ENCODE measurements around the gene MAGED2.
"Not testable (repeated sequence)": the region's sequence is repeated elsewhere in the genome, so short reads cannot be mapped to it uniquely, and the experiment has no call there.

The MAGED2 gene

GRCh38 chrX:54786967-54787366, 20.6 kb upstream of the MAGED2 start:
- no peak overlapping the region for H3K4me3 ChIP-seq (ENCODE audit: low read length)
- TF ChIP-seq EZH2phosphoT487 (IDR thresholded peaks at IDR 0.05; ENCODE audit: borderline replicate concordance, low read length) (no peak), CTCF (IDR thresholded peaks at IDR 0.05; ENCODE audit: low read depth, low read length, poor library complexity, severe bottlenecking) (peak; percentile 40)
- H3K36me3 ChIP-seq (ENCODE audit: control insufficient read depth, low read length), result no peaks in the 10 kb centered on the region
- H3K79me2 ChIP-seq (ENCODE audit: control insufficient read depth, low read length), result no peaks in the 10 kb centered on the region
- no peaks in the 10 kb centered on the region for H3K27me3 ChIP-seq (ENCODE audit: control insufficient read depth, low read length)
- no peak overlapping the region for H3K27ac ChIP-seq (ENCODE audit: low read depth, low read length)
- H4K20me1 ChIP-seq (ENCODE audit: control insufficient read depth, insufficient read depth, low read depth, low read length), result no peaks in the 10 kb centered on the region
- H3K4me1 ChIP-seq (ENCODE audit: control insufficient read depth, low read length), result no peaks in the 10 kb centered on the region
- H3K9me2 ChIP-seq (replicated peaks; ENCODE audit: control insufficient read depth, low read length), result no peaks in the 10 kb centered on the region
- no peaks in the 10 kb centered on the region for H3F3A ChIP-seq (ENCODE audit: control insufficient read depth, insufficient read depth)
- no peak overlapping the region for H3K4me2 ChIP-seq (ENCODE audit: low read length)
- H3K9me3 ChIP-seq (ENCODE audit: control insufficient read depth, insufficient read depth, low read length), result no peaks in the 10 kb centered on the region

- Histone ChIP-seq H3K4me3 (ENCODE audit: low read length) (no peak overlapping the region), H3K9me3 (ENCODE audit: control insufficient read depth, insufficient read depth, low read length) (no peaks in the 10 kb centered on the region), H3K4me2 (ENCODE audit: low read length) (no peak overlapping the region), H3K9me2 (replicated peaks; ENCODE audit: control insufficient read depth, low read length) (no peaks in the 10 kb centered on the region), H3K27me3 (ENCODE audit: control insufficient read depth, low read length) (no peaks in the 10 kb centered on the region), H4K20me1 (ENCODE audit: control insufficient read depth, insufficient read depth, low read depth, low read length) (no peaks in the 10 kb centered on the region), H3K4me1 (ENCODE audit: control insufficient read depth, low read length) (no peaks in the 10 kb centered on the region), H3K79me2 (ENCODE audit: control insufficient read depth, low read length) (no peaks in the 10 kb centered on the region), H3F3A (ENCODE audit: control insufficient read depth, insufficient read depth) (no peaks in the 10 kb centered on the region), H3K27ac (ENCODE audit: low read depth, low read length) (no peak overlapping the region), H3K36me3 (ENCODE audit: control insufficient read depth, low read length) (no peaks in the 10 kb centered on the region)
- TF ChIP-seq EZH2phosphoT487 (IDR thresholded peaks at IDR 0.05; ENCODE audit: borderline replicate concordance, low read length) (no peak), CTCF (IDR thresholded peaks at IDR 0.05; ENCODE audit: low read depth, low read length, poor library complexity, severe bottlenecking) (no peak)
Observed at GRCh38 chrX:54788446-54788845, 19.1 kb upstream of the MAGED2 start.

- not testable (repeated sequence) for H3K9me3 ChIP-seq (ENCODE audit: control insufficient read depth, insufficient read depth, low read length); H3K79me2 ChIP-seq (ENCODE audit: control insufficient read depth, low read length); H3K27ac ChIP-seq (ENCODE audit: low read depth, low read length); H3K4me1 ChIP-seq (ENCODE audit: control insufficient read depth, low read length); H3K4me3 ChIP-seq (ENCODE audit: low read length); H4K20me1 ChIP-seq (ENCODE audit: control insufficient read depth, insufficient read depth, low read depth, low read length); H3K4me2 ChIP-seq (ENCODE audit: low read length); H3K27me3 ChIP-seq (ENCODE audit: control insufficient read depth, low read length); H3K9me2 ChIP-seq (replicated peaks; ENCODE audit: control insufficient read depth, low read length); H3K36me3 ChIP-seq (ENCODE audit: control insufficient read depth, low read length); H3F3A ChIP-seq (ENCODE audit: control insufficient read depth, insufficient read depth)
Observed at GRCh38 chrX:54789405-54789804, 18.1 kb upstream of the MAGED2 start.

GRCh38 chrX:54794028-54794427, 13.5 kb upstream of the MAGED2 start:
- no peaks in the 10 kb centered on the region for H4K20me1 ChIP-seq (ENCODE audit: control insufficient read depth, insufficient read depth, low read depth, low read length)
- H3K27ac ChIP-seq (ENCODE audit: low read depth, low read length), result no peak overlapping the region
- no peak overlapping the region for H3K4me3 ChIP-seq (ENCODE audit: low read length)
- no peaks in the 10 kb centered on the region for H3K36me3 ChIP-seq (ENCODE audit: control insufficient read depth, low read length)
- H3K79me2 ChIP-seq (ENCODE audit: control insufficient read depth, low read length), result no peaks in the 10 kb centered on the region
- no peaks in the 10 kb centered on the region for H3K9me2 ChIP-seq (replicated peaks; ENCODE audit: control insufficient read depth, low read length)
- TF ChIP-seq EZH2phosphoT487 (IDR thresholded peaks at IDR 0.05; ENCODE audit: borderline replicate concordance, low read length) (no peak), CTCF (IDR thresholded peaks at IDR 0.05; ENCODE audit: low read depth, low read length, poor library complexity, severe bottlenecking) (no peak)
- H3K27me3 ChIP-seq (ENCODE audit: control insufficient read depth, low read length), result no peaks in the 10 kb centered on the region
- H3K4me1 ChIP-seq (ENCODE audit: control insufficient read depth, low read length), result no peaks in the 10 kb centered on the region
- H3K9me3 ChIP-seq (ENCODE audit: control insufficient read depth, insufficient read depth, low read length), result no peaks in the 10 kb centered on the region
- H3K4me2 ChIP-seq (ENCODE audit: low read length), result no peak overlapping the region
- no peaks in the 10 kb centered on the region for H3F3A ChIP-seq (ENCODE audit: control insufficient read depth, insufficient read depth)

Data from DOHH2 (cell line).